Forelimb muscle (tissue), 1 donor: ENCODE data around the gene TP73. TPM values are rescaled to one million over a fixed set of nuclear protein-coding genes. Genes with fewer than 3 reads are reported as not detected.

ENCODE experiments used
- DNase-seq: peaks from one replicate; pipeline ENCODE4 v3.0.0-alpha.2; 2013; ENCODE audit warnings: low read depth
- polyA plus RNA-seq: library from polyadenylated mRNA; unstranded; fragments of 120-200 nt; gene quantifications from one replicate; pipeline ENCODE4 v1.2.1, GENCODE V29; 2013; ENCODE audit not compliant: insufficient read length

The TP73 gene
- polyA plus RNA-seq, 1 donor, result 1.0 TPM

DNA sequence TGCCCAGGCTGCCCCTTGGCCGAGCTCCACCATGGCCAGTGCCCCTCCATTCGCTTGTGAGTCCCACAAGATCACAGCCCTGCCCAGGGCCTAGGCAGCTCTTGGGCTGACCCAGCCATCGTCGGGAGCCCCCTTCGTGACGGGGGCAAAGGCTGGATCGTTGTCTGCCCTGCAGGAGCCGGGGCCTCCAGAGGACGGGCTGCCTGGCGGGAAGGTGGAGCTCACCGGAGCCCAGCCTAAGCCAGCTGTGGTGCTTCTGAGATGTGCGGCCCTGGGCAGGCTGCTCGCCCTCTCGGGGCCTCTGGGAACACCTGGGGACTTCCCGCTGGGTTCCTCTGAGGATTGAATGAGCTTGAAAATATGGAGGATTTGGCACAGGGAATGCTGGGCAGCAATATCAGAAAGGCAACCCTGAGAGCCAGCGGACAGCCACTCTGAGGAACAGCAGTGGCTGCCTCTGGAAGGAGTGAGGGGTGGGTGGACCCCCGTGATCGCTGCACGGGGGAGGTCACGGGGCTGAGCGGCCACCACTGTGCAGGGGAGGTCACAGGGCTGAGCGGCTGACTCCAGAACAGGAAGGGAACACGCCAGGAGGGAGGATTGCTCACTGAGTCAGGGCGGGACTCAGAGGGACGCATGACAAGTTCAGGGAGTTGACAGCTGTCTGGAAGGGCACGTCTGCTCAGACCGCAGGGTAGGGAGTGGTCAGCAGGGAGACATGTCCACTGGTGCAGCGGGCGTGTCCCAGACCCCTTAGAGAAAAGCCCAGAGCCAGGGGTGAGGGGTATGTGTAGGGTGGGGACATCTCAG lies 19.3 kb downstream of the TP73 start:
- DNase-seq, result no peak

DNA sequence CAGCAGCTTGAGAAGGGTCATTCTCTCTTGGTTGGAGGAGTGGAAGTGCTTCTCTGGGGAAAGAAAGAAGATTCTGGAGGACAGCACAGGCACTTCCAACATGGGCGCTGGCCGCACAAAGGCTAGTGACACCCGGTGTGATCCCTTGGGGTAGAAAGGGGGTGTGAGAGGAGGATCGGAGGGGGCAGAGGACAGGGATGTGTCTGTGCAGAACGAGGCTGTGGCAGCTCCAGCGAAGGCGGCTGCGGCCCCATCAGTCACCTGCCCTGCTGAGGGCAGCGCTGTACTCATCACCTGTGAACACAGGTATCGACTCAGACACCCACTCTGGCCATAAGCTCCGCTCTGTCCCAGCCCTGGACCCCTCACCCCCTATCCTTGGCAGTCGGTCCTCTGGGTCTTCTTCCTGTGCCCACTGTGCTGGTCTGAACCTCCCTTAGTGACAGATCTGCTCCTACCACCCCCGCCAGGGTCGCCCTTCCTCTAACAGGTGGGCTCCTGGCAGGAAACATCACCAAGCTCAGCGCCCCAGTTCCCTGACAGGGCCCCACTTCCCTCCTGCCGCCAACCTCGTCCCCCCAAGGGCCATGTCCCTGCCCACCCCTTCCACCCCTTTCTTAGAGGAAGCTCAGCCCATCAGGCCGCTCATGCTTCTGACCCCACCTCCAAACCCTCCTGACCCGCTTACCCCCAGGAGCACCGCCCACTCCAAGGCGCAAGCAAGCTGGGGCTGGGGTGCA lies 20.1 kb downstream of the TP73 start:
- no peak for DNase-seq

DNA sequence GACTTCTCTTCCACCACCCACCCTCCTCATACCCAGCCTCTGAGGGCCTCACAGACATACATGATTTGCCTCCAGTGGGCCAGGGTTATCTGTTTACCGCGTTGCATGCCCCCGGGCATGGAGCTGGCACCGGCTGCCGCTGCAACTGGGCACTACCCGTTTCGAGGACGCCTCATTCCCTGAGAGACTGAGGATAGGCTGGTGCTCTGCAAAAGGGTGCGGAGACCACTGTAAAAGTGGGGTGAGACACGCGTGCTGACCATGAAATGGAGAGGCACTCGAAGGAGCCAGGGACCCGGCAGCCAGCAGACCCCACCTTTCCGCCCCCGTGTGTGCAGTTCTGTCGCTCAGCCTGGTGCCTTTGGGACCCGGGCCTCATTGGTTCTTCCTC lies 20.6 kb downstream of the TP73 start:
- no peak for DNase-seq

DNA sequence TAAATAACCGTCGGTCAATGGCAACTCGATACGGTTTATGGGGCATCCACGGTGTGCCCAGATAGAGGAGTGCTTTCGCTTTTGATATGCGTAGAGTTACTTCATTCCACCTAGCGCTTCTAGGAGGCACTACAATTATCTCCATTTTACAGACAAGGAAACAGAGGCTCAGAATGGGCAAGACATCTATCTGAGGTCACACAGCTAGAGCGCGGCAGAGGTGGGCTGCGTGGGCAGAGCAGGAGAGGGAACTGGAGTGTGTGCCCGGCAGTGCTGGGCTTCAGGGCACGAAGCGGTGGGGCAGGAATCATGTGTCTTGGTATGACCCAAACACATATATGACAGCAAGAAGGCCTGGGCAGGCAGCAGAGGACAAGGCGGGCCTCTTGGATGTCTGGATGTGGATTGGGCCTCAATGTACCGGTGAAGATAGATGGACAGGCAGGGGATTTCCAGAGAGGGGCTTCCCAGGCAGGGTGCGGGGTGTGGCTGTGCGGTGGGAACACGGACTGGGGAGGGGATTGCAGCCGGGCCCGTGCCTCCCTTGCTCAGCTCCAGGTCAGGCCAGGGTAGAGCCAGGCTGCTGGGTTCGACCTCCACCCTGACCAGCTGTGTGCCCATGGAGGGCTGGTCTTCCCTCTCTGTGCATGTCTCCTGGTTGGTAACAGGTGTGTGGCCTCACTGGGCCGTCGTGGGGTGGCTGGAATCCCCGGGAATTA lies 21.2 kb downstream of the TP73 start:
- no peak for DNase-seq

DNA sequence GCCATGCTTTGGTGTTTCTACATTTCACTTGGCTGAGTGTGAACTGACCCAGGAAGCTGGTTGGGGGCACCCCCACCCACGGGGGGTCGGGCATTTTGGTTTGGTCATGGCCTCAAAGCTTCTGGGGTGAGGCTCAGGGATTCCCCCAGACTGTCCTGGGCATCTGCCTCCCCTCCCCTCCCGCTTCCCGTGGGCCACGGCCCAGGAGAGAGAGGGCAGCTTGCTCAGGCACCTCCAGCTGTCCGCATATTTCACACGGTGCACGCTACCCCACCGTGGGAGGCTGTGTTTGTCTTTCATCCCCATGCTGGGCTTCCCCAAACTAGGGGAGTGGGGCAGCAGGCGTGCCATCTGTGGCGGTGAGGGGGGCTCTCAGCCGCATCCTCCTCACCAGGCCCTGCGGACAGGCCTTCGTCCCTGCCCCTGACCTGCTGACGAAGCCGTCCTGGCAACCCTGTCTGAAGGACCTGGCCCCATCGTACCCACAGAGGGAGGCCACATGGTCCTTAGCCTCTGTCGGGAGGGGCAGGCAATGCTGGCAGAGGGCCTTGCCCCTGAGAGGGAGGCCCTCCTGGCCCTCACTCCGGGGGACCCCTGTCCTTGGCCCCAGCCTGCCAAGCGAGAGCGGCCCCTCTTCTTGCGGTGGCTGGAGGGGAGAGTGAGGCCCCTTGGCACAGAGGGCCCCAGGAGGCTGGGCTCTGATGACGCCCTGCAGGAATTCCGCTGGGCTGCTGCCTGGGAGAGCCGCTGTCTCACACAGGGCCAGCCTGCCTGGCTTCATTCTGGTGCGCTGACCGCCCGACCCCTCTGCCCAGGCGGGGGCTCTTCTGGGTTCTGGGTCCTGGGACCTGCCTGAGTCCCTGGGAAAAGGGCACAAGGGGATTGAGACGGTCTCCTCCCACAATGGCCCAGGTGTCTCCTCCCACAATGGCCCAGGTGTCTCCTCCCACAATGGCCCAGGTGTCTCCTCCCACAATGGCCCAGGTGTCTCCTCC lies 22.1 kb downstream of the TP73 start:
- no peak for DNase-seq

DNA sequence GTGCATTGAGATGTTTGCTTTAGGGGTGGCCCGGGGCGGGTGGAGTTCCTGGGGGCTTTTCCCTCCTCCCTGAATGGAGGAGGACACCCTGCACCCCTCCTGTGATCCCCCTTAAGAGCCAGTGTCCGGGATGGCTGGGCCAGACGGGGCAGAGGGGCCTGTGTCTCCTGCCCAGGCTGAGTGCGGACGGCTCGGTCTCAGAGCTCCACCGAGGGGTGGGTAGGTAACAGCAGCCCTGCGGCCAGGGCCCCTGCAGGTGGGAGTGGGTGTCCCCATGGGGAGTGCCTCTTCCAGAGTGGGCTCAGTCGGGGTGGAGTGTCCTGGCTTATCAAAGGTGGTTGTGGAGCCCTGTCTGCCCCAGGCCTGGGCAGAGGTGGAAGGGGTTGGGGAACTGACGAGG lies 23.1 kb downstream of the TP73 start:
- DNase-seq, result no peak

DNA sequence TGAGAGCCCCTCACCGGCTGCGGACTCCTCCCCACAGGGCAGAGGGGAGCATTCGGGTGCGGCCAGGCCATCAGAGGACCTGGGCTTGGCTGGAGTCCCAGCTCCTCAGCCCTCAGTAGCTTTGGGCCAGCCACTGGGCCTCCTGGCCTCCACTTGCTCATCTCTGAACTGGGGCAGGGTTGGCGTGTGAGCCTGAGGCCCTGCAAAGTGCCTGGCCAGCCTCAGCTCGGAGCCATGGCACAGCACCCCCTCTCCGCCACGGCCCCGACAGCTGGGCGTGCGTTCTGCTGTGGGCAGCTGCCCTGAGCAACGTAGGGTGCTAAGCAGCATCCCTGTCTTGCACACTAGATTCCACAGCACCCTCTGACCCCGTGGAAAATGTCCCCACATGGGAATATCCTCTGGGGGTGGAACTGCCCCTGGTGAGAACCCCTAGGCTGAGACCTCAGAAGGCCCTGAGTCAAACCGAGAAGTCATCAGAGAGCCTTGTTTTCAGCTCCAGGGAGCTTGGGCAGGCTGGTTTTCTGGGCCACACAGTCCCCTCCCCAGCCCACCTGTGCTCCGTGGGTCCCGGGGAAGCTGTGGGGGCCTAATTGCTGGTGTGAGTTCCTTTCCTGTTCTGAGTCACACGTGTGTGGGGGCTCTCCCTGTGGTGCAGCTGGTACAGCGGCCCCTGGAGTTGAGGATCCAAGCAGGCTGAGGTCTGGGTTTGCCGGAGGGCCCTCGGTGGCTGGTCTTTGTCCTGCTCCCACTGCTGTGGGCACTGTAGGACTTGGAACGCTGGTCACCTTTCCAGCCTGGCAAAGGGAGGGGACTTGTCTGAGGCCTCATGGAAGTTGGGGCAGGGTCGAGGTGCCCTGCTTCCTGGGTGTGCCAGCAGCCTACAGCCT lies 24.5 kb downstream of the TP73 start:
- no peak for DNase-seq

DNA sequence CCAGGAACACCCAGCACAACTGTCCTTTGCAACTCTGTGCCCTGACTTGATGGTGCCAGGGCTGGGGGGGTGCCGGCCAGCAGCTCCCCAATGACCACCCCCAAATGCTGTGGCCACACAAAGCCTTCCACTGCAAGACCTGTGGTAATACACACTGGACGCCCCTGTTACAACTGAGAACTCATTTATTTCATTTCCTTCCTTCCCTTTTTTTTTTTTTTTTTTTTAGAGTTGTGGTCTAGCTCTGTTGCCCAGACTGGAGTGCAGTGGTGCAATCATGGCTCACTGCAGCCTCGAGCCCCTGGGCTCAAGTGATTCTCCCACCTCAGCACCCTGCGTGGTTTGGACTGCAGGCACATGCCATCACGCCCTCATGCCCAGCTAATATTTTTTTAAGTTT lies 25.2 kb downstream of the TP73 start:
- no peak for DNase-seq

DNA sequence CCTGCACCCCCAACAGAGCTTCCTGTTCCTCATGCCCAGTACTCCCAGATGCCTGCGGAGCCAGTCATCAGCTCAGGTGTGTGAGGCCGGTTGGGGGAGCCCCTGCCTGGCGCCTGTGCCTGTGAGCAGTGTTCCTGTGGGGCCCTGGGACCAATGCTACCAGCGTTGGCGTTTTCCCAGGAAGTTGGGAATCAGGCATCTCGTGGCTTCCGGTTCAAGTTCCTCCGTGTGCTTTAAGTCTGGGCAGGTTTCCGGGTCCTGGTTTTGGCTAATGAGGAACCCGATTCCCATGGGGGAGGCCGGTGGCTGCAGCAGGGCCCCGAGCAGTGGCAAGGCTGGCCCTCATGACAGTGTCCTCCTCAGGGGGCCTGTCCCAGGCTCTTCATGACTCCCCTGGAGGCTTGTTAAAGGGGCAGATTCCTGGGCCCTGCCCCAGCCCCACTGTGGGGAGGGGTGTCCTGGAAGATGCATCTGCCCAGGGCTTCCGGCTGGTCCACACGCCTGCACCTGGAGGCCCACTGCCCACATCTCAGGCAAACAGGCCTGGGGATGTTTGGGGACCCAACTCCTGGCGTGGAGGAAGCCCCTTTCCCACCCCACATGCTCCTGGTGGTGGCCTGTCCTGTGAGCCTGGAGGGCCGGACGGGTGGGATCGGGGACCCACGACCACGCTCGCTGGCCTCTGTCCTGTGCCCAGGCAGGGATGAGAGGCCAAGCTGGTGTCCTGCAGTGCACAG lies 26.2 kb downstream of the TP73 start:
- DNase-seq, result no peak

DNA sequence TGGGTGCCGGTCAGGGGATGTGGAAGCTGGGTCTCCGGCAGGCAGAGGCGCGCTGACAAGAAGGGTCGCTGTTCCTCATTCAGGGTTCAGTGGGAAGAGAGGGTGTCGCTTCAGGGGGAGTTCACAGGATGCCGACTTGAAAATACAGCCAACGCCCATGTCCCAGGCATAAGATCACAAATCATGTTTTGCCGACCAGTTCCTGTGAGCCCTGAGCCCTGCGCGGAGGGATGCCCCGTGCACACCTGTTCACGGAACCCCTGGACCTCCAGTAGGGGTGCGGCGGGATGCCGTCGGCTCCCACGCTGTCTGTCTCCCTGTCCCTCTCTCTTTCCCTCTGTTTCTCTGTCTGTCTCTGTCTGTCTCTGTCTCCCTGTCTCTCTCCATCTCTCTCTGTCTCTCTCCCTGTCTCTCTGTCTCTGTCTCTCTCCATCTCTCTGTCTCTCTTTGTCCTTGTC lies 26.8 kb downstream of the TP73 start:
- DNase-seq, result no peak

DNA sequence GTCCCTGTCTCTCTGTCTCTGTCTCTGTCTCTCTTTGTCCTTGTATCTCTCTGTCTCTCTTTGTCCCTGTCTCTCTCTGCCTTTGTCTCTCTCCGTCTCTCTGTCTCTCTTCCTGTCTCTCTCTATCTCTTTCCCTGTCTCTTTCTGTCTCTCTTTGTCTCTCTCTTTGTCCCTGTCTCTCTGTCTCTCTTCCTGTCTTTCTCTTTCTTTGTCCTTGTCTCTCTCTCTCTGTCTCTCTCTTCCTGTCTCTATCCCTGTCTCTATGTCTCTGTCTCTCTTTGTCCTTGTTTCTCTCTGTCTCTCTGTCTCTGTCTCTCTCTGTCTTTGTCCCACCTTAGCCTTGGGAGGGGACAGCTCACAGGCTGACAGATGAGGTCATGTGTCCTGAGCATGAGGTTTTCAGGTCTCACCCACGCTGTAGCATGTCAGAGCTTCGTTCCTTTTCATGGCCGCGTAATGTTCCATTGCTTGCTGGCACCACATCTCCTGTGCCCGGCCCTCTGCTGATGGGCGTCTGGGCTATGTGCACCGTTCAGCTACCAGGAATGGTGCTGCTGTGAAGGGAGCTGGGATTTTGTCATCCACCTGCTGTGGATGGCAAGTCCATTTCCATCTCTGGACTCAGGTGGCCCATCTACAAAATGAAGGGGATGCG lies 27.6 kb downstream of the TP73 start:
- no peak for DNase-seq

DNA sequence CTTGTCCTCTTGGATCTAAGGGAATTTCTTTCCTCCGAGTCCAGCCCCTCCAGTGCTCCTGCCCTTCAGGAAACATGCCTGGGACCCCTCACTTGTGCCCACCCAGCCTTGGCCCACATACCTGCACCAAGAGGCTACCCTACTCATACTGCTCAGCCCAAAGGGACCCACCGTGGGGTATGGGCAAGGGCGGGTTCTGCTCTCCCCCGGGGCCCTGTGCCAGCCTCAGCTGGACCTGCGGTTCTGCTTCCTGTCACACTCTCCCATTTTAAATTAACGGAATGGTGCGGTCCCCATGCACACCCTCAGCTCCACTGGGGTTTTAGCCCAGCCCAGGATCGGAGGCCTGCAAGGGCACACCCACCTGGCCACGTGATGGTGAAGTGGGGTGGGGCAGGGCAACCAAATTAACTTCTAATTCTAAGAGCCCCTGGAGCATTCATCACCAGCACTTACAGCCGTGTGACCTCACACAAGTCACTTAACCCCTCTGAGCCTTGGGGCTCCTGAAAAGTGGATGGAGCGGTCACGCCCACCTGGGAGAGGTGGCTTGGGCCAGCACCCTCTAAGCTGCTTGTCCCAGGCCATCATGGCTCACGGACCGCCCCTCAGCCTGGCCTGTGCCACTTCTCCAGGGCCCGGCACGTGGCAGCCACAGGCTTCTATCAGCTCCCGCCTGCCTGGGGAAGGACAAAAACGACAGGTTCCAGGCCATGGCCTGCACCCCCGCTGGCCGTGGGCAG lies 28.3 kb downstream of the TP73 start:
- no peak for DNase-seq

DNA sequence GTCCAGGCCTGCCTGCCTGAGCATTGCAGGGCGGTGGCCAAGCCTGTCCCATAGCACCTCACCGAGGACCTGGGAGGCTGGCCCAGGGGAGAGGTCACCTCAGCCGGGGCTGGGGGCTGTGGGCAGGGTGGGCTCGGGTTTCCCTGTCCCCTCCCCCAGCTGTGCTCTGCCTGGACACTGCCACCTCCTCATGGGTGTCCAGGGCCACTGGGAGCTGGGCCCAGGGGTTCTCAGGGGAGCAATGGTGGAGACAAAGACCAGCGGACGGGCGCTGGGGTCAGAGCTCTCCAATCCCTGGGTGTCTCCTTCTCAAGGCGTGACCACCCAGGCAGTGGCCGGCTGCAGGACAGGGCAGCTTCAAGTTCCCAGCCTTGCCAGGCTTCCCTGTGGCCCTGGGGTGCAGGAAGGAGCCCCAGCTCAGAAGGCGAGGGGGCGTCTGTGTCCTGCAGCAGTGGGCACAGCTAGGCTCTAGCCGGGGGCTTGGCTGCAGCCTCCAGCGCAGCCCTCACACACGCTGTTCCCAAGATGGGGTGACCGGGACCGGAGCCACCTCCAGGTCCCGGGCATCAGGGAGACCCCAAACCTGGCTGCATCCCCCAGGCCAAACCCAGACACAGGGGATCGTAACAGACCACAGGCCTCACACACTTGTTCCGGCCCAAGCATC lies 29.0 kb downstream of the TP73 start:
- DNase-seq, result no peak

DNA sequence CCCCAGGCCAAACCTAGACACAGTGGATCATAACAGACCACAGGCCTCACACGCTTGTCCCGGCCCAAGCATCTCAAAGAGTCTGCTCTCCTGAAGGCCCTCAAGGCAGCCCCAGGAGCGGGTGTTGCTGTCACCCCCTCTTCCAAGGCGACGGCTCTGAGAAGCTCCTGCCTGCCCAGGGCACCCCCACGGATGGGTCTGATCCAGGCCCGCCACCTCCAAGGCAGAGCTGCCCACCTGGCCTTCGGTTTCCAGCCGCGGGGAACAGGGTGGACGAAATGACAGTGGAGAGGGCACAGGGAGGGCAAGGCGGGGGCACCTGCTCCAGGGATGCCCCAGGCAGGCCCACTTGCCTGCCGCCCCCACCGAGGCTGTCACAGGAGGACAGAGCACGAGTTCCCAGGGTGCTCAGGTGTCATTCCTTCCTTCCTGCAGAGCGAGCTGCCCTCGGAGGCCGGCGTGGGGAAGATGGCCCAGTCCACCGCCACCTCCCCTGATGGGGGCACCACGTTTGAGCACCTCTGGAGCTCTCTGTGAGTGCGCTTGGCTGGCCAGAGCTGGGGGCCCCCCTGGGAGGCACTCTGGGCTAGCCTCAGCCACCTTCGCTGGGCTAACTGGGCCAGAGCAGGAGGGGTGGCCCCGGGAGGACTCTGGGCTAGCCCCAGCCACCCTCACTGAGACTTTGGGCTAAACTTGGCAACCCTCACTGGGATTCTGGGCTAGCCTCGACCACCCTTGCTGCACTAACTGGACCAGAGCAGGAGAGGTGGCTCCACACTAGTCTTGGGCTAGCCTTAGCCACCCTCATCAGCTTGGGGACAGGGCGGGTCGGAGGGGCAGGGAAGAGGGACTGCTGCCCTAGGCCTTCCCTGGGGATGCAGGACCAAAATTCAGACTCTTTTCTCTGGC lies 29.8 kb downstream of the TP73 start:
- DNase-seq, result no peak

DNA sequence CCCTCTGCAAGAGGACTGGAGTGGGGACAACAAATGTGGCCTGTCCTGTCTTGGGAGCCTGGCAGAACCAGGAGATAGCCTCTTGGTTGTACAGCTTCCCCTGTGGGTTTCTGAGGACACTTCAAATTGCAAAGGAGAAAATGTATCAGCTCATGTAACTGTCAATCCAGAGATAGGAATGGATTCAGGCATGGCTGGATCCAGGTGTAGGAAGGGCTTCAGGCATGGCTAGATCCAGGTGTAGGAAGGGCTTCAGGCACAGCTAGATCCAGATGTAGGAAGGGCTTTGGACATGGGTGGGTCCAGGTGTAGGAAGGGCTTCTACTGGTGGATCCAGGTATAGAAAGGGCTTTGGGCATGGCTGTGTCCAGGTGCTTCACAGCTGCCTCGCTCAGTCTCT lies 30.9 kb downstream of the TP73 start:
- no peak for DNase-seq

DNA sequence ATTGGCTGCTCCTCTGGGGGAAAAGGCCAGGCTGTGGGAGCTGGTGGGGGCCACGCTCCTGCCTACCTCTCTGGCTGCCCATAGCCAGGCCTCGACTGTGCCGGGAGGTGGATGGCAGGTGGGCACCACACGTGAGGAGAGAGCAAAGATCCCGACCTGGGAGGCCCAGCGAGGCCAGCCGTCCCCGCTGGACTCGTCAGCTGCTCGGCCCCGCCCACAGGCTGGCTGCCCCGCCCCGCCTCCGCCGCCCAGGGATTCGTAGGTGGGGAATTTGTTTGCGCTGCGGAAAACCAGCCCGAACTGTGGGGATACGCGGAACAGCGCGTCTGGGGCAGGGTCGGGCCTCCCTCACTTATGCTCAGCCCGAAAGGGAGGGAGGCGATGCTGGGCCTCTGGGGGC lies 31.7 kb downstream of the TP73 start:
- no peak for DNase-seq

DNA sequence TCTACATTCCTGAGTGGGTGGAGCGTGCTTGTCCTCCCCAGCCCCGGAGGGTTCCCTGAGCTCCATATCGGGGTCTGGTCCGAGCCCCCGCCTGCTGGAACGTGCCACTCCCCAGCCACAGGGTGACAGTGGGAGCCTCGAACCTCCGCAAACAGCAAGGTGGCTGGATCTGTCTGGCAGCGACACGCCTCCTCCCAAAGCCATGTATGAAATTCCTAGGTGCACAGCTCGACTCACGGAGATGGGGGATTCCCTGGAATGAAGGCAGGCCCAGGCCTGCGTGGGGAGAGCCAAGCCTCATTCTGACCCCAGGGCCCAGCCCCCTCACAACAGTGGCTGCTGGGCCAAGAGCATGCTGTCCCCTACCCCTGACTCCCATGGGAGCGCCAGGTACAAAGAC lies 32.9 kb downstream of the TP73 start:
- DNase-seq, result no peak
